Measurements from ENCODE around the gene ANKMY1.

Gene ANKMY1

GRCh38 chr2:240447934-240448333 is 109.9 kb downstream of the ANKMY1 start:
- DNase-seq (ENCODE audit: low spot score): no peak

- DNase-seq (ENCODE audit: low spot score): no peak
Observed at GRCh38 chr2:240447331-240447730, 110.5 kb downstream of the ANKMY1 start.

- no peak for DNase-seq (ENCODE audit: low spot score)
Observed at GRCh38 chr2:240446664-240447175, 111.1 kb downstream of the ANKMY1 start.

GRCh38 chr2:240445961-240446663 is 111.7 kb downstream of the ANKMY1 start:
- DNase-seq (ENCODE audit: low spot score): no peak

GRCh38 chr2:240444464-240444863 is 113.3 kb downstream of the ANKMY1 start:
- no peak for DNase-seq (ENCODE audit: low spot score)

- DNase-seq (ENCODE audit: low spot score): no peak
Observed at GRCh38 chr2:240443891-240444301, 113.9 kb downstream of the ANKMY1 start.

- DNase-seq (ENCODE audit: low spot score): no peak
Observed at GRCh38 chr2:240442891-240443715, 114.7 kb downstream of the ANKMY1 start.

GRCh38 chr2:240441993-240442411 is 115.8 kb downstream of the ANKMY1 start:
- no peak for DNase-seq (ENCODE audit: low spot score)

- no peak for DNase-seq (ENCODE audit: low spot score)
Observed at GRCh38 chr2:240441326-240441992, 116.3 kb downstream of the ANKMY1 start.

- no peak for DNase-seq (ENCODE audit: low spot score)
Observed at GRCh38 chr2:240440704-240441320, 117.0 kb downstream of the ANKMY1 start.

GRCh38 chr2:240440251-240440650 is 117.5 kb downstream of the ANKMY1 start:
- no peak for DNase-seq (ENCODE audit: low spot score)

- no peak for DNase-seq (ENCODE audit: low spot score)
Observed at GRCh38 chr2:240439698-240440151, 118.1 kb downstream of the ANKMY1 start.

- no peak for DNase-seq (ENCODE audit: low spot score)
Observed at GRCh38 chr2:240438810-240439697, 118.7 kb downstream of the ANKMY1 start.

- peak; percentile 38 for DNase-seq (ENCODE audit: low spot score)
Observed at GRCh38 chr2:240437861-240438809, 119.7 kb downstream of the ANKMY1 start.

- no peak for DNase-seq (ENCODE audit: low spot score)
Observed at GRCh38 chr2:240437551-240437860, 120.3 kb downstream of the ANKMY1 start.

GRCh38 chr2:240436683-240437550 is 120.9 kb downstream of the ANKMY1 start:
- DNase-seq (ENCODE audit: low spot score): no peak

GRCh38 chr2:240435948-240436682 is 121.7 kb downstream of the ANKMY1 start:
- no peak for DNase-seq (ENCODE audit: low spot score)

GRCh38 chr2:240435457-240435947 is 122.3 kb downstream of the ANKMY1 start, which contains the start of gene GPC1:
TSS of gene GPC1 (plus strand) at chr2:240435663. CDS start at chr2:240435919, 256 bp downstream.
- DNase-seq (ENCODE audit: low spot score): no peak

Measured in hematopoietic multipotent progenitor cell treated with erythropoietin and hydrocortisone succinate and interleukin-3 and kit ligand, for 15 days (in vitro differentiated cells).